Inflammatory macrophage treated with lipopolysaccharide for 1 hour (primary cell): ENCODE results near the gene PRL.

Experiments used
- DNase-seq, 2 donors: peaks; one replicate each; pipeline ENCODE4 v3.0.0-alpha.2; 2020 to 2022

The PRL gene

DNA sequence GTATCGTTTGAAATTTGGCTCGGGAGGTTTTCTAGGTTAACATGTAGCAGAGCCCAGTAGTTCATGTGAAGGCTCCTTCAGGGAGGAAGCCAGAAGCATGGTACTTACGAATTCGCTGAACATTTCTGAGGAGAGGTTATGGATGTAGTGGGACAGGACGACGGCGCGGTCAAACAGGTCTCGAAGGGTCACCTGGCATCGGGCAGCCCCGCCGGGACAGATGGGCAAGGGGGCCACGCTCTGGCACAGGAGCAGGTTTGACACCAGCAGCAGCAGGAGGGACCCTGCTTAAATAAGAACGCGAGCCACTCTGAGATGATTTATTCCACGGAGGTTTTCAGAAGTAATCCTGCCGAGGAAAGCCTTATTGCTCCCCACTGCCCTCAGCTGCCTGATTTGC lies 2.5 kb downstream of the PRL start:
- no peak for DNase-seq

DNA sequence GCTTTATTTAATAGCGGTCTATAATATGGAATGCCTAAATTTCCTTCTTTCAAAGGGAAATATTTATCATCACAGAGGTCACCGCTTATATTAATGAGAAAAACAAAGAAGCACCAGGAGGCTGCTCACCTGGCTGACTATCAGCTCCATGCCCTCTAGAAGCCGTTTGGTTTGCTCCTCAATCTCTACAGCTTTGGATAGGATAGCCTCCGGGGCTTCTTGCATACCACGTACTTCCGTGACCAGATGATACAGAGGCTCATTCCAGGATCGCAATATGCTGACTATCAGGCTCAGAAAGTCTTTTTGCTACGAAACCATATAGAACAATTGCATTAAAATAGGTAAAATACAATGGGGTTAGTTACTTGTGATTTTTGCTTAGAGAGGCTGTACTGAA lies 6.8 kb downstream of the PRL start:
- DNase-seq = no peak

- no peak for DNase-seq
These were observed 8.1 kb downstream of the PRL start for GRCh38 chr6:22288721-22289120.

GRCh38 chr6:22284666-22285065 lies 12.2 kb downstream of the PRL start:
- no peak for DNase-seq

GRCh38 chr6:22281341-22282085 lies 15.3 kb downstream of the PRL start:
- DNase-seq = no peak

- no peak for DNase-seq
These were observed 17.4 kb downstream of the PRL start for GRCh38 chr6:22279427-22279826.

DNA sequence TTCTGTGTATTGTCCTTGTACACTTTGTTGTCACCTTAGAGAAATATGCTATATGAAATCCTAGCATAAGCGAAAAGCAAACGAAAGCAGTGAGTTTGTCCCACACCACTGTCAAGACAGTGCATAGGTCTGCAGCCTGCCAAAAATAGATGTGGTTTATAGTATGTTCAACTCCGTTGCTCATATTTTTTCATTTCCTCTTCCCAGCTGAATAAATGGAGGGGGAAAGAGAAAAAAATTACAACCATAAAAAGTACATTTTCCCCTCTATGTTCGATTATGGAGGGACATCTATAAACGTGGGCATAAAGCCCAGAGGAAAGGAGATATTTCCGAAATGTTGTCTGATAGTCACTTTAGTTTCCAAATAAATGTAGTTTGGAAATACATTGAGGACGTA lies 25.8 kb downstream of the PRL start:
- no peak for DNase-seq

- no peak for DNase-seq
These were observed 33.1 kb downstream of the PRL start for GRCh38 chr6:22263748-22264147.

DNA sequence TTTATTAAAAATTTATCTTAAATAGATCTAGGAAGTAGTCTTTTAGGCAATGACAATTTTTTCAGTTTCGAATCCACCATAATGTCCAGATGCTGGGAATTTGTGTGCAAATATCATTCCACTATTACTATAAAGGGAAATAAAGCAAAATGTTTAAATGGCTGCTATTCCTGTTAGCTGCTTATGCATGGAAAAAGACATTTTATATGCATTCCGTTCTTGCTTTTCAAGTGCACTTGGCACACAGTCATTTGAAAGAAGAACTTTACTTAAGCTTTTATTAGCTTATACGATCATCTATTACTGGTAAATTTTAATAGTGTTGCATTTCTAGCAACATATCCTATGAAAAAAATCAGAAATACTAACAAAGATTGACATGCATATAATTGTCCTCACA lies 42.0 kb downstream of the PRL start:
- no peak for DNase-seq

DNA sequence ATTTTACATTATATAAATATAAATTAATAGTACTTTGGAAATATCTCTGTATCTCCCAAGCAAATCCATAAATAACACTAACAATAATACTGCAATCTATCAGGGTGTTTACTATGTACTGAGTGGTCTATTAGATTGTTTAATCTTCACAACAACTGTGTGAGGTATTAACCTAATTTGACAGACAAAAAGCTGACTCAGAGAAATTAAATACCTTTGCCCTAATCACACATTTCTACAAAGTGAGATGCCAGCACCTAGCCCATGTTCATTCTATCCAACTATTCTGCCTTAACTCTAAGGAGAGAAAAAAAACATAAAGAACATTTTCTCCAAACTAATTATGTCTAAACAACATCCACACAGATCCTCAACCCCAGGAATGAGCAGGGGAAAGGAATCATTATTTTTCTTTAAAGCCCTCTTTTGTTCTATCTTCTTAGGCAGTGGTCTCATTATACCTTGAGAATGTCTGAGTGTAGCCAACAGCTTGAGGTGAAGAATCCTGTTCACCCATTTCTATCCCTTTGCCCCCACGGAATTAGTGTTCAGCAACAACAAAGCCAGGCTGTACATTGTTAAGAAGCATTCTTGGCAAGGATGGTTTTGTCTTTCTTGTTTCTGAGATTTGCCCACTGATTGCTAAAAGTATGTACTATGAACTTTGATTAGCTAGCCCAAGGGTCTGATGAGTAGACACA lies 42.7 kb downstream of the PRL start:
- no peak for DNase-seq

DNA sequence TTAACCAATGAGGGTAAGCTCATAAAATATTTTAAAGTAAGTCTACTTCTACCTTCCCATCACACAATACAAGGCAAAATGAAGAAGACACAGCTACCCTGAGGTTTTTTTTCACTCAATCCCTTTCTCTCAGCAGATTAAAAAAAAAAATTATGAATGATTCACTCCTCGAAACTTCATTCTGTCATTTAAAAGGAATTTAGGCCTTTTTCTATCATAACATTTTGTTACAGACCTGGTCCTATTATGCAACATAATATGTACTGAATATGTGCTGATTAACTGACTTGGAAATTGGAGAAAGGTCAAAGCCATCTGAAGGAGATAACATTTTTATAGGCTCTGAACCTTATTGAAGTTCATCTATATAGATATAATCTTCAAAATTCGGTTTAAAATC lies 45.5 kb downstream of the PRL start:
- DNase-seq = no peak

- DNase-seq = no peak
These were observed 46.4 kb downstream of the PRL start for GRCh38 chr6:22250486-22250885.

- no peak for DNase-seq
These were observed 47.0 kb downstream of the PRL start for GRCh38 chr6:22249711-22250350.

GRCh38 chr6:22248513-22249308 lies 48.1 kb downstream of the PRL start:
- DNase-seq = no peak

DNA sequence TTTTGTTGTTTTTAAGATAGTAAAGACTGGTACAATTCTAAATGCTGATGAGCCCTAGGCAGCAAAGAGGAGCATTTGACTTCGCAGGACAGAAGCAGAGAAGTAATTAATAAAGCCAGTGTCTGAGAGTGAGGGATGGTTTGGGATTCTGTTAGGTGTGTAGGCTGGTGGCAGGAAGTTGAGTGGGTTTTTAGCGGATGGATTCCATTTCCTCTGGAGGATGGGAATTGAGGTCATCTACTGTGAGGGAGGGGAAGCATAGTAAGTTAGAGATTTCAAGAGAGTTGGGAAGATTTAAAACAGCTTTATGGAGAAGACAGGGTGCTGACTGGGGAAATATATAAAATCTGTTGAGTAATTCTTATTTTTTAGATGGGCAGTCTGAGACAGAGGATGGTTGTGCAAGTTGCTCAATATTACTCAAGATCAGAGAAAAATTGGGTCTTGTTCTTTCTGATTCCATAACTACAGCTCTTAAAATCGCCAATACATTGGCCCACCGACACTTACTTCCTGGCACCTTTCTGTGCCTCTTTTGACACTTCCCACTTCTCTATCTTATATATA lies 48.8 kb downstream of the PRL start:
- no peak for DNase-seq

- no peak for DNase-seq
These were observed 56.8 kb downstream of the PRL start for GRCh38 chr6:22240025-22240424.

- DNase-seq = no peak
These were observed 57.4 kb downstream of the PRL start for GRCh38 chr6:22239261-22239921.

GRCh38 chr6:22238861-22239260 lies 58.0 kb downstream of the PRL start:
- no peak for DNase-seq

DNA sequence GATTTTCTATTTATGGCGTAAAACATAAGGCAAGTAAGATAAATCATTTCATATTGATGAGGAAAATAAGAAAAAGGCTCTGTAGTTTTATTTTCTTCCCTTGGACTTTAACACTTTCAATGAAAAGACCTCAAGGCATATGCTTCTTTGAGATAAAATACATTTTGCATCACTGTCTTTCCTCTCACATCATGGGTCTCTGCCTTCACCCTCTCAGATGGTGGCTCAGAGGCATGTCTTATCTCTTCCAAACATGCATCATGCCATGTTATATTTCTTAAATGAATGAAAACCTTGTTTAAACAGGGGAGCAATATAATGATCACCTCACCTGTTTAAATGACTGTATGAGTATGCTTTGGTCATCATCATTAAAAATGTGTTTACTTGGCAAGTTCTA lies 59.3 kb downstream of the PRL start:
- no peak for DNase-seq
